Activated CD8-positive, alpha-beta memory T cell treated with anti-CD3 and anti-CD28 coated beads for 1 hour (primary cell): ENCODE measurements around the gene DUSP2.
A peak's percentile ranks its signal among the peaks of the same experiment; 100 is the strongest.

Source experiments
- DNase-seq, 2 donors: peaks; one replicate each; pipeline ENCODE4 v3.0.0-alpha.2; 2020; ENCODE audit warnings: low read depth in 1 of 2; ENCODE audit errors: extremely low read depth in 1 of 2

DUSP2 gene

GRCh38 chr2:96116424-96116878, 28.8 kb downstream of the DUSP2 start, which contains the start of gene ADRA2B:
TSS of gene ADRA2B (minus strand) at chr2:96116571. CDS start at chr2:96116149, 422 bp downstream.
- DNase-seq = peak; percentile 55 to 70

- no peak for DNase-seq
Observed at GRCh38 chr2:96115631-96116423, 29.4 kb downstream of the DUSP2 start.

GRCh38 chr2:96114903-96115581, 30.2 kb downstream of the DUSP2 start:
- DNase-seq = no peak

GRCh38 chr2:96114546-96114902, 30.7 kb downstream of the DUSP2 start:
- no peak for DNase-seq

- no peak for DNase-seq
Observed at GRCh38 chr2:96113951-96114350, 31.3 kb downstream of the DUSP2 start.

- DNase-seq = no peak
Observed at GRCh38 chr2:96113367-96113677, 31.9 kb downstream of the DUSP2 start.

GRCh38 chr2:96112501-96113366, 32.5 kb downstream of the DUSP2 start:
- no peak for DNase-seq

GRCh38 chr2:96111823-96112500, 33.3 kb downstream of the DUSP2 start:
- no peak for DNase-seq

GRCh38 chr2:96111257-96111640, 34.0 kb downstream of the DUSP2 start:
- no peak for DNase-seq

GRCh38 chr2:96110621-96111256, 34.5 kb downstream of the DUSP2 start:
- DNase-seq = no peak

GRCh38 chr2:96109931-96110511, 35.2 kb downstream of the DUSP2 start:
- DNase-seq = no peak

- DNase-seq = no peak
Observed at GRCh38 chr2:96109361-96109680, 35.9 kb downstream of the DUSP2 start.

GRCh38 chr2:96108541-96109360, 36.5 kb downstream of the DUSP2 start:
- no peak for DNase-seq

- no peak for DNase-seq
Observed at GRCh38 chr2:96108151-96108540, 37.1 kb downstream of the DUSP2 start.

- DNase-seq = no peak
Observed at GRCh38 chr2:96107708-96108065, 37.6 kb downstream of the DUSP2 start.

GRCh38 chr2:96106991-96107707, 38.1 kb downstream of the DUSP2 start:
- no peak for DNase-seq

GRCh38 chr2:96105994-96106715, 39.1 kb downstream of the DUSP2 start:
- DNase-seq = no peak
